Heart left ventricle (tissue), 16 donors: ENCODE results near the gene MYO7B. TPM values are rescaled to one million over a fixed set of nuclear protein-coding genes. Genes with fewer than 3 reads are reported as not detected.

Experiments used
- ATAC-seq, 4 donors: fragments of 200-7000 bp; cut with Tn5 transposase; one replicate each; pipeline ENCODE4 v1.9.1; 2020 to 2022; ENCODE audit warnings: moderate library complexity in 4 of 4, mild to moderate bottlenecking in 3 of 4, moderate number of reproducible peaks in 1 of 4
- DNase-seq, 5 donors: peaks; one replicate each; pipeline ENCODE4 v3.0.0-alpha.2; 2020
- H3K27ac ChIP-seq, 12 donors: fragments of 200-600 bp; sonication (generic) in 4 of 12; one replicate each; pipeline versions ENCODE4 v1.5.0 to v1.8.0; 2016 to 2022; ENCODE audit warnings: mild to moderate bottlenecking in 2 of 12
- H3K27me3 ChIP-seq, 9 donors: fragments of 200-600 bp; sonication (generic) in 2 of 9; one replicate each; pipeline versions ENCODE4 v1.5.1 to v1.8.0; 2016 to 2022; ENCODE audit warnings: mild to moderate bottlenecking in 3 of 9
- H3K36me3 ChIP-seq, 9 donors: fragments of 200-600 bp; sonication (generic) in 2 of 9; one replicate each; pipeline versions ENCODE4 v1.5.0 to v1.8.0; 2018 to 2022; ENCODE audit warnings: mild to moderate bottlenecking in 2 of 9
- H3K4me1 ChIP-seq, 12 donors: fragments of 200-600 bp; sonication (generic) in 4 of 12; one replicate each; pipeline versions ENCODE4 v1.5.0 to v1.8.0; 2016 to 2022; ENCODE audit warnings: mild to moderate bottlenecking in 3 of 12
- H3K4me3 ChIP-seq, 12 donors: fragments of 200-600 bp; sonication (generic) in 4 of 12; one replicate each; pipeline versions ENCODE4 v1.5.0 to v1.8.0; 2017 to 2022; ENCODE audit warnings: mild to moderate bottlenecking in 9 of 12, moderate library complexity in 4 of 12
- H3K9me3 ChIP-seq, 12 donors: fragments of 200-600 bp; sonication (generic) in 4 of 12; one replicate each; pipeline versions ENCODE4 v1.5.0 to v1.8.0; 2016 to 2022; ENCODE audit warnings: mild to moderate bottlenecking in 1 of 12
- CTCF ChIP-seq, 12 donors: fragments of 200-600 bp; sonication (generic) in 4 of 12; IDR thresholded peaks; one replicate each; pipeline versions ENCODE4 v1.5.0 to v1.8.0; 2018 to 2022; ENCODE audit warnings: antibody characterized with exemption in 12 of 12, mild to moderate bottlenecking in 5 of 12
- POLR2A ChIP-seq, 2 donors: fragments of 450-650 bp; IDR thresholded peaks; one replicate each; pipeline ENCODE4 v1.6.1; 2017; ENCODE audit warnings: antibody characterized with exemption in 2 of 2, mild to moderate bottlenecking in 2 of 2, moderate library complexity in 2 of 2
- WGBS, 4 donors: extraction: QIAGEN DNeasy Blood & Tissue Kit in 2 of 4; methylation state at CpG; one replicate each; pipeline versions ENCODE4 v1.1.5 to v1.1.7; 2013 to 2018; 5-methylcytosine and 5-hydroxymethylcytosine counted together
- intact Hi-C, 10 donors: fragments of 100-400 bp; cut with DNase I; formaldehyde crosslinking; loops; one replicate each; pipeline versions ENCODE4 v1.11.1 to v1.14.2; 2022
- polyA plus RNA-seq, 2 donors: library from polyadenylated mRNA; stranded (reverse); fragments of 200-250 nt; gene quantifications; one replicate each; pipeline ENCODE4 v1.2.3, GENCODE V29; 2013
- total RNA-seq, 9 donors: library from RNA; depleted of rRNA in 2 of 9; stranded (reverse); fragments of >200 nt in 2 of 9; fragmentation: NEBNext Ultra II Directional in 3 of 9; extraction: Animal tissue kit (Norgen Biotek cat#: 25700) in 3 of 9; gene quantifications; one replicate each; pipeline versions ENCODE4 v1.1.0 to v1.2.4, GENCODE V29; 2016 to 2023
- donor health status: ischemic (EF 13 %, LVEDD 7.1; RV severe dilation, severe dysfunction).
- donor health status: healthy with polysubstance abuse.
- donor health status: DM: no; HTN: yes; CAD: no.
- donor health status: DM: no; HTN: no; CAD: no.
- donor health status: ischemic (EF 25% LVEDD 6.9; RV normal size, moderate dysfunction).
- donor health status: ischemic (EF 25% LVEDD 5.7; RV mildly dilated, moderate dysfunction).
- donor health status: healthy.
- donor health status: DM: yes; HTN: yes; CAD: no.
- donor health status: ischemic (EF 35%, LVEDD 5.7; RV mildly dilated, moderate dysfunction).
- donor health status: nonischemic (EF 11% LVEDD 7.7; RV severe dilation, severe dysfunction).
- donor health status: DM: yes; HTN: yes; CAD: no.
- donor health status: PGD.
- donor health status: ischemic (EF 29% LVEDD 5.4; RV normal size, mild dysfunction).
- donor health status: nonischemic (EF 23%, LVEDD 6.1; RV moderate dilation, normal function).

MYO7B gene
- total and polyA plus RNA-seq, 11 donors, result 0.20 to 2.1 (median 0.90) TPM

DNA sequence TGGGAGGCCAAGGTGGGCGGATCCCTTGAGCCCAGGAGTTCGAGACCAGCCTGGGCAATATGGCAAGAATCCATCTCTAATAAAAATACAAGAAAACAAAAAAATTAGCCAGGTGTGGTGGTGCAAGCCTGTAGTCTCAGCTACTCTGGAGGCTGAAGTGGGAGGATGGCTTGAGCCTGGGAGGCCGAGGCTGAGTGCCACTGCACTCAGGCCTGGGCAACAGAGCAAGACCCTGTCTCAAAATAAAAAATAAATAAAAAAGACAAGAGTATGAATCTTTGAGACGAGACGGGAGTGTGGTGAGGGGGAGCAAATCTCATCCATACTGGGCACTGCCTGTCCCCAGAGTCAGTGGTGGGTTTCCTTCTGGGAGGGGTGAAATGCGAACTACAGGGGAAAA lies 122.7 kb downstream of the MYO7B start:
- no peaks in the 10 kb centered on the region for H3K9me3 ChIP-seq
- peaks cover 0 to 48% (median 34%) of the 10 kb centered on the region in 9 donors for H3K36me3 ChIP-seq
- ATAC-seq, result no peak
- peaks cover 0 to 2% (median 0%) of the 10 kb centered on the region in 9 donors for H3K27me3 ChIP-seq
- WGBS, 4 donors, result 83 to 89% (median 87%) methylated on average over 6 of the region's 6 CpGs
- peak in 1 of 5 donors; percentile 7 for DNase-seq
- no peak overlapping the region for H3K4me3 ChIP-seq
- intact Hi-C loops, result loop anchor here in 2 of 10 donors (2.0 kb wide), 2 partner anchors 17 to 23 kb away; partner anchors contain the start of gene LIMS2 (in 1 of the 2)
- TF ChIP-seq POLR2A (IDR thresholded peaks at IDR 0.05) (no peak), CTCF (IDR thresholded peaks at IDR 0.05) (no peak)
- H3K27ac ChIP-seq, result peak overlapping the region; percentile 76 to 98 (median 87)
- peaks cover 30 to 99% (median 96%) of the 10 kb centered on the region in 12 donors for H3K4me1 ChIP-seq

- Histone ChIP-seq H3K4me1 (peaks cover 24 to 99% (median 96%) of the 10 kb centered on the region in 12 donors), H3K36me3 (peaks cover 0 to 44% (median 28%) of the 10 kb centered on the region in 9 donors), H3K27me3 (peaks cover 0 to 7% (median 0%) of the 10 kb centered on the region in 9 donors), H3K27ac (peak overlapping the region; percentile 76 to 98 (median 87)), H3K4me3 (no peak overlapping the region), H3K9me3 (no peaks in the 10 kb centered on the region)
- ATAC-seq (peak in 1 of 4 donors; percentile 11), DNase-seq (peak; percentile 29 to 83 (median 43))
- TF ChIP-seq POLR2A (IDR thresholded peaks at IDR 0.05) (no peak), CTCF (IDR thresholded peaks at IDR 0.05) (peak in 1 of 12 donors; percentile 6)
- 56 to 61% (median 59%) methylated on average over 15 to 20 of the region's 20 CpGs for WGBS, 4 donors
- intact Hi-C loops, result loop anchor here in 2 of 10 donors (2.0 kb wide), 2 partner anchors 16 to 22 kb away; partner anchors contain the start of gene LIMS2 (in 1 of the 2)
Measured at GRCh38 chr2:127658641-127659407, 123.3 kb downstream of the MYO7B start.

GRCh38 chr2:127659408-127660290 lies 124.2 kb downstream of the MYO7B start:
- peak overlapping the region; percentile 76 to 98 (median 87) for H3K27ac ChIP-seq
- intact Hi-C loops, result loop anchor here in 2 of 10 donors (2.0 kb wide), 2 partner anchors 15 to 21 kb away; partner anchors contain the start of gene LIMS2 (in 1 of the 2)
- ATAC-seq, result peak; percentile 45 to 64 (median 46)
- H3K4me3 ChIP-seq, result peak overlapping the region in 2 of 12 donors; percentile 12 to 13
- DNase-seq, result peak; percentile 72 to 83 (median 74)
- no peaks in the 10 kb centered on the region for H3K9me3 ChIP-seq
- no peak for TF ChIP-seq CTCF (IDR thresholded peaks at IDR 0.05)
- peaks cover 24 to 99% (median 92%) of the 10 kb centered on the region in 12 donors for H3K4me1 ChIP-seq
- 24 to 44% (median 38%) methylated on average over 9 to 14 of the region's 14 CpGs for WGBS, 4 donors
- H3K36me3 ChIP-seq, result peaks cover 0 to 35% (median 20%) of the 10 kb centered on the region in 9 donors
- peaks cover 0 to 15% (median 0%) of the 10 kb centered on the region in 9 donors for H3K27me3 ChIP-seq
